ENCODE data around the gene PODXL2.

PODXL2 gene

DNA sequence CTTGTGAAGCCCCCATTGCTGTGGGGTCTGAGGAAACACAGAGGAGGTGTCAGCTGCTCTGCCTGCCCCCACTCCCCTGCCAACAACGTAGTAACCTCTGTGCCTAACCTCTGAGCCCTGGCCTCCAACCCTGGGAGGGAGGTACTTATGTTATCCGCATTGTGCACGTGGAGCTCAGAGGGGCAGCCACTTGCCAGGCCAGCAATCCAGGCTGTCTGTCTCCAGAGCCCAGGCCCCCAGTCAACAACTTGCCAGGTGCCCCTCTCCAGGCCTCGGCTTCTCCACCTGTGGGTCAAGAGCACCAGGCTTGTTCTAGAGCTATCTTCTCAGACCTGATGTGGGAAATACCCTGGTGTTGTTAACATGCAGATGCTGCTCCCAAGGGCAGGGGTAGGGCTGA, 41.1 kb upstream of the PODXL2 start:
- Histone ChIP-seq H3K4me3 (replicated peaks; ENCODE audit: low read depth, low read length) (no peak overlapping the region), H3K36me3 (ENCODE audit: control insufficient read depth, insufficient read depth, low read length) (peaks cover 7% of the 10 kb centered on the region), H3K27me3 (replicated peaks; ENCODE audit: control insufficient read depth, insufficient read depth, low read length) (no peaks in the 10 kb centered on the region)
- TF ChIP-seq, protein P1, sequence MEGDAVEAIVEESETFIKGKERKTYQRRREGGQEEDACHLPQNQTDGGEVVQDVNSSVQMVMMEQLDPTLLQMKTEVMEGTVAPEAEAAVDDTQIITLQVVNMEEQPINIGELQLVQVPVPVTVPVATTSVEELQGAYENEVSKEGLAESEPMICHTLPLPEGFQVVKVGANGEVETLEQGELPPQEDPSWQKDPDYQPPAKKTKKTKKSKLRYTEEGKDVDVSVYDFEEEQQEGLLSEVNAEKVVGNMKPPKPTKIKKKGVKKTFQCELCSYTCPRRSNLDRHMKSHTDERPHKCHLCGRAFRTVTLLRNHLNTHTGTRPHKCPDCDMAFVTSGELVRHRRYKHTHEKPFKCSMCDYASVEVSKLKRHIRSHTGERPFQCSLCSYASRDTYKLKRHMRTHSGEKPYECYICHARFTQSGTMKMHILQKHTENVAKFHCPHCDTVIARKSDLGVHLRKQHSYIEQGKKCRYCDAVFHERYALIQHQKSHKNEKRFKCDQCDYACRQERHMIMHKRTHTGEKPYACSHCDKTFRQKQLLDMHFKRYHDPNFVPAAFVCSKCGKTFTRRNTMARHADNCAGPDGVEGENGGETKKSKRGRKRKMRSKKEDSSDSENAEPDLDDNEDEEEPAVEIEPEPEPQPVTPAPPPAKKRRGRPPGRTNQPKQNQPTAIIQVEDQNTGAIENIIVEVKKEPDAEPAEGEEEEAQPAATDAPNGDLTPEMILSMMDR (IDR thresholded peaks at IDR 0.05; ENCODE audit: insufficient read depth, low read length, poor library complexity, severe bottlenecking) = no peak
- no peak for DNase-seq (ENCODE audit: extremely low read depth, insufficient read length)

DNA sequence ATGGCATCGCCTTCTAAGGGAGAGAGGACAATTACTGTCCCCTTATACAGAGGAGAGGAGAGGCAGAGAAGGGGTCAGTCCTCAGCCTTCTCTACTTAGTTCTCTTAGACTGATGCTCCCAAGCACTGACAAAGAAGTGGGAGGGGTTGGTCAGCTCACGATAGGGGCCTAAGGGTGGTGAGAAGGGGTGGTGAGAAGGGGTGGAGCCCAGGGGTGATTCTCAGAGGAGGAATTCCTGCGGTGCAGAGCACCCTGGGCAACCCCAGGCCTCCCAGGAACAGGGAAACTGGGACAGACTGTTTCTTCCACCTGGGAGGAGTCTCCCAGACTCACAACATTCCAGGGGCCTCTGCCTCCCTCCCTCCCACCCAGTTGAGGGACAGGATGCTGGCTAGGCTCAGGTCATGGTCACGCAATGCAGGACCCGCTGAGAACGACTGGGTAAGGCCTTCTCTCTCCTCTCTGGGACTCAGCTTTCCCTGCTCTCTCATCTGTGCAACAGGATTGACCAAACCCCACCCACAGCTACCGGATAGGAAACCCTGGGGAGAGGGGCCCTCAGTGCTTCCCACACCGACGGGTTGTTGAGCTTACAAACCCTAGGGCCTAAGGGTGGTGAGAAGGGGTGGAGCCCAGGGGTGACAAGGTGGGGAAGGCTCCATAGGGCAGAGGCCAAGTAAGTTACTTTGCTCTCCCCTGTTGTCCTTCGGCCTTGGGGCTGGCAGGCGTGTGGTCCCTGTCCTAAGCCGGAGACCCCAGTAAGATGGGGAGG, 40.0 kb upstream of the PODXL2 start:
- H3K4me3 ChIP-seq (replicated peaks; ENCODE audit: low read depth, low read length) = peak overlapping the region; percentile 93
- DNase-seq (ENCODE audit: extremely low read depth, insufficient read length) = peak; percentile 37
- peaks cover 7% of the 10 kb centered on the region for H3K36me3 ChIP-seq (ENCODE audit: control insufficient read depth, insufficient read depth, low read length)
- TF ChIP-seq, protein P1 (IDR thresholded peaks at IDR 0.05; ENCODE audit: insufficient read depth, low read length, poor library complexity, severe bottlenecking) = no peak
- no peaks in the 10 kb centered on the region for H3K27me3 ChIP-seq (replicated peaks; ENCODE audit: control insufficient read depth, insufficient read depth, low read length)

DNA sequence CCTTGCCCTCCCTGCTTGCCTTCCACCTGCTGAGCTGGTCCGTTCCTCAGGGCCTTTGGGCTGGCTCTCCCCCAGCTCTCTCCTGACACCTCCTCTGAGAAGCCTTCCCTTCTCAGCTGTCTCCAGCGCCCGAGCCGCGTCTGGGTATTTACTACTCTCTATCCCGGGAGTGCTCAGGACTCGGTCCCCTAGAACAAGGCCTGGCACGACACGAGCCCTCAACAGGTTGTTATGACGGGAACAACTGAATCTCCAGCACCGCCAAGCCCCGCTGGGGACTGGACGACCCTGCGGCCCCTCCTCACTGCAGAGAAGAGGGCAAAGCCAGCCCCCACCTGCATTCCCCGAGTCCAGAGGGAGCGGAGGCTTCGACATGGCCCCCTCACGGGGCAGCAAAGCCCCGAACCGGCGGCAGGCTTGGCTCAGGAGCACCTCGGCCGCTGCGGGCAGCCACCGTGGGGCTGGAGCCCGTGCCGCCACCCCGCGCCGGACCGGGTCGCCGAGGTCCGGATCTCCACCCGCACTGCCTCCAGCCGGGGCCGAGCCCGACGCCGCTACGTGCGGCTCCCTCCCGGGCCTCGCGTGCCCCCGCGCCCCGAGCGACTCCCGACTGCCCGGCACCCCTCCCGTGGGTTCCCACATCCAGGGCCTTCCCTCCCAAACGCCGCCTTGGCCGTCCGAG, 39.2 kb upstream of the PODXL2 start:
- peak overlapping the region; percentile 93 for H3K4me3 ChIP-seq (replicated peaks; ENCODE audit: low read depth, low read length)
- no peaks in the 10 kb centered on the region for H3K27me3 ChIP-seq (replicated peaks; ENCODE audit: control insufficient read depth, insufficient read depth, low read length)
- TF ChIP-seq, protein P1 (IDR thresholded peaks at IDR 0.05; ENCODE audit: insufficient read depth, low read length, poor library complexity, severe bottlenecking) = no peak
- peaks cover 7% of the 10 kb centered on the region for H3K36me3 ChIP-seq (ENCODE audit: control insufficient read depth, insufficient read depth, low read length)
- no peak for DNase-seq (ENCODE audit: extremely low read depth, insufficient read length)

DNA sequence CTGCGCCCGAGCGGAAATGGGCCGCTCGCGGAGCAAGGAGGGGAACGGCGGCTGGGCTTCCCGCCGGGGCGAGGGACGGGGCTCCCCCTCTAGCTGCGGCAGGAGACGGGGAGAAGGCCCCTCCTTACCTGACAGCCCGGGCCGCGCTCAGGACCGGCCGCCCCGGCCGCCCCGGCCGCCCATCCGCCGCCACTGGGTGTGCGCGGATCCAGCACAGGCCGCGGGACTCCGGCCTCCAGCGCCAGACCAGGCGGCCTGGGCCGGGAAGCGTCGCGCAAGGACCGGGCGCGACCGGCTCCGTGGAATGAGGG, 38.7 kb upstream of the PODXL2 start:
- peak; percentile 84 for DNase-seq (ENCODE audit: extremely low read depth, insufficient read length)
- H3K27me3 ChIP-seq (replicated peaks; ENCODE audit: control insufficient read depth, insufficient read depth, low read length) = no peaks in the 10 kb centered on the region
- peaks cover 7% of the 10 kb centered on the region for H3K36me3 ChIP-seq (ENCODE audit: control insufficient read depth, insufficient read depth, low read length)
- peak overlapping the region; percentile 93 for H3K4me3 ChIP-seq (replicated peaks; ENCODE audit: low read depth, low read length)
- TF ChIP-seq, protein P1 (IDR thresholded peaks at IDR 0.05; ENCODE audit: insufficient read depth, low read length, poor library complexity, severe bottlenecking) = no peak

DNA sequence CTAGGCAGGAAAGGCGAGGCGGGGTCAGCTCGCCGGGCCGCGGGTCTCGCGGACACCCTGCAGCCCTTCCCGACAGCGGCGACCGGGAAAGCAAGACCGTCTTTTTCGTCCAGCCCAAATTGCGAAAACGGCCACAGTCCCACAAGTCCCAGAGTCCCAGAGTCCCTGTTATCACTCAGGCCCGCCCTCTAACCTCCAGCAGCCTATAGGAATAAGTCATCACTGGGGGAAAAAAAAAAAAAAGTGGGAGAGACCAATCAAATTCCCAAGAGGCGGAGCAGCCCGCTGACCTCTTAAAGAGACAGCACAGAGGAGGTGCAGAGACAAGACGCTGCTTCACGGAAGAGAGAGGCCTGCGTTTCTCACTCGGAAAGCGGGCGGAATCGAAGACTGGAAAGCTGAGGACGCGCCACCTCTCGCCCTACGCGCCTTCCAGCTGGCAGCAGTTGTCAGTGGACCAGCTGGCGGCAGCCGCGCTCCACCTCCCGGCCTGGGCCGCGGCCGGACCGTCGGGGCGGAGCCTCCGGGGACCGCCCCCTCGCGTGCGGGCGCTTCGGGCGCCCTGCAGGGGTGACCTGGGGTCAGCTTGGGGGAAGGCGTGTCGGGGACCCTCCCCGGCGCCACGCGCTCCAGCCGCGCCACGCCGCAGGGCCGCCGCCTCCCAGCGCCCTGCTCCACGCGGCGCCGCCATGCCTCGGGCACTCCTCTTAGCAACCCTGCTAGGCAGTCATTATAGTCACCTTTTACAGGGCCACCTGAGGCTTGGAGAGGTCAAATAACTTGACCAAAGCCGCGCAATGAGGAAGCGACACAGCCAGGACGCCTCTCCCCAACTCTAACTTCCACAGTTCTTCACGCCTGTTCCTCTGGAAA, 38.2 kb upstream of the PODXL2 start, which contains the start of gene TPRA1:
Gene TPRA1 (minus strand): TSS at position 141 of the 873 bp plus-strand sequence. CDS start 10,587 bp downstream, outside the sequence.
- Histone ChIP-seq H3K27me3 (replicated peaks; ENCODE audit: control insufficient read depth, insufficient read depth, low read length) (no peaks in the 10 kb centered on the region), H3K36me3 (ENCODE audit: control insufficient read depth, insufficient read depth, low read length) (peaks cover 4% of the 10 kb centered on the region), H3K4me3 (replicated peaks; ENCODE audit: low read depth, low read length) (peak within 1 kb of the TSS; percentile 93)
- TF ChIP-seq, protein P1 (IDR thresholded peaks at IDR 0.05; ENCODE audit: insufficient read depth, low read length, poor library complexity, severe bottlenecking) = peak; percentile 35
- peak; percentile 94 for DNase-seq (ENCODE audit: extremely low read depth, insufficient read length)
